Measurements from ENCODE around the gene ULK4.

DNA sequence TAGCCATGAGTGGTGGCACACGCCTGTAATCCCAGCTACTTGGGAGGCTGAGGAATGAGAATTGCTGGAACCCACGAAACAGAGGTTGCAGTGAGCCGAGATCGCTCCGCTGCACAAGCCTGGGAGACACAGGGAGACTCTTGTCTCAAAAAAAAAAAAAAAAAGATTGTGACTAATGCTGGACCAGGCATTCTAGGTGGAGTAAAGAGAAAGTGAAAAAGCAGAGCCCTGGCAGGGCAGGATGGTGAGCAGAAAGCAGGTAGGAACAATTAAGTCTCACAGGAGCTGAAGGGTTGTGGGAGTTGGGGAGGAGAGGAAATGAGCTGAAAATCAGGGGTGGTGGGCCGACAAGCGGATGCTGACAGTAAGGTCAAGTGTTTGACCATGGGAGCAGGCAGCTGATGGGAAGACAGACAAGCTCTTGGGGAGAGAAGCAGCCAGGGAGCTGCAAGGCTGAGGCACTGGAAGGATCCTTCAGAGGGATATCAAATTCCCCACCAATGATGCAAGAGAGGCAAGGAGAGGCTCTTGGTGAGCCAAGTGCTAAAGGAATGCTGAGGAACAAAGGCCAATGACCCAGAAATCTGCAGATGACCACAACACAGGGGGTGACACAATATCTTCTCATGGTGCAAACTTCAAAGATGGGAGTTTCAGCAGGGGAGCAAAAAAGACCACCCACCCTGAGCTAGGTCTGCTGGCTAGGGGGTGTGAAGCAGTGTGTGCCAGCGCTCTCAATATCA is 251.1 kb downstream of the ULK4 start:
- TF ChIP-seq, protein P1, sequence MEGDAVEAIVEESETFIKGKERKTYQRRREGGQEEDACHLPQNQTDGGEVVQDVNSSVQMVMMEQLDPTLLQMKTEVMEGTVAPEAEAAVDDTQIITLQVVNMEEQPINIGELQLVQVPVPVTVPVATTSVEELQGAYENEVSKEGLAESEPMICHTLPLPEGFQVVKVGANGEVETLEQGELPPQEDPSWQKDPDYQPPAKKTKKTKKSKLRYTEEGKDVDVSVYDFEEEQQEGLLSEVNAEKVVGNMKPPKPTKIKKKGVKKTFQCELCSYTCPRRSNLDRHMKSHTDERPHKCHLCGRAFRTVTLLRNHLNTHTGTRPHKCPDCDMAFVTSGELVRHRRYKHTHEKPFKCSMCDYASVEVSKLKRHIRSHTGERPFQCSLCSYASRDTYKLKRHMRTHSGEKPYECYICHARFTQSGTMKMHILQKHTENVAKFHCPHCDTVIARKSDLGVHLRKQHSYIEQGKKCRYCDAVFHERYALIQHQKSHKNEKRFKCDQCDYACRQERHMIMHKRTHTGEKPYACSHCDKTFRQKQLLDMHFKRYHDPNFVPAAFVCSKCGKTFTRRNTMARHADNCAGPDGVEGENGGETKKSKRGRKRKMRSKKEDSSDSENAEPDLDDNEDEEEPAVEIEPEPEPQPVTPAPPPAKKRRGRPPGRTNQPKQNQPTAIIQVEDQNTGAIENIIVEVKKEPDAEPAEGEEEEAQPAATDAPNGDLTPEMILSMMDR (IDR thresholded peaks at IDR 0.05 in 8 of 11, conservative IDR thresholded peaks at IDR 0.05 in 3 of 11): no peak
- no peak for TF ChIP-seq POLR2AphosphoS5 (IDR thresholded peaks at IDR 0.05)
- no peak for TF ChIP-seq POLR2A (IDR thresholded peaks at IDR 0.05)

Measured in spleen (tissue), 7 donors.